Effector CD4-positive, alpha-beta T cell (primary cell): Measurements from ENCODE around the gene MEST.
"Not testable (repeated sequence)": the region's sequence is repeated elsewhere in the genome, so short reads cannot be mapped to it uniquely, and the experiment has no call there.

Experiments
- DNase-seq: peaks from one replicate; pipeline ENCODE4 v3.0.0-alpha.2; 2020
- total RNA-seq: gene quantifications from one replicate; lab custom pipeline; 2026; lab: John Stamatoyannopoulos, UW

MEST gene
- total RNA-seq = 2.1 reads per million, percentile 4 among the genes with 10 or more reads in this experiment

GRCh38 chr7:130491841-130492522 is at the start of gene MEST:
Gene MEST (plus strand): TSS chr7:130492085. CDS start chr7:130492314, 229 bp downstream.
- DNase-seq = no peak

DNA sequence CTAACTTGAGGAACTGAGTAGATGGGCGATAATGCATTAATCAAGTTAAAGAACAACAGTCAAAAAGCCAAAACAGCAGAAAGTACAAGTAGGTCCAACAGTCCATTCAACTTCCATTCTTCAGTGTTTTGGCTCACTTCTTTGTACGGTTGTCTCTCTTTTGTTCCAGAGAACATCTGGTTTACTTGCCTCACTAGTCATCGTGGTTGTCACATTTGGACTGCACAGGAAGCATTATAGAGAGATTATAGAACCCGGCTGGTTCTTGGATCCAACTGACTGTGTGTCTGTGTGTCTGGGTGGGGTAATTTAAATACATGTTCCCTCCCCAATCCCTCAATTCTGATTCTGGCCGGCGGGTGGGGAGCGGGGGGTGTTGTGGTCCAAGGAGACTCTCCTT is 49.3 kb upstream of the MEST start:
- no peak for DNase-seq

- DNase-seq = no peak
Measured at GRCh38 chr7:130444234-130444633, 47.7 kb upstream of the MEST start.

- DNase-seq = no peak
Measured at GRCh38 chr7:130444751-130445407, 47.0 kb upstream of the MEST start.

DNA sequence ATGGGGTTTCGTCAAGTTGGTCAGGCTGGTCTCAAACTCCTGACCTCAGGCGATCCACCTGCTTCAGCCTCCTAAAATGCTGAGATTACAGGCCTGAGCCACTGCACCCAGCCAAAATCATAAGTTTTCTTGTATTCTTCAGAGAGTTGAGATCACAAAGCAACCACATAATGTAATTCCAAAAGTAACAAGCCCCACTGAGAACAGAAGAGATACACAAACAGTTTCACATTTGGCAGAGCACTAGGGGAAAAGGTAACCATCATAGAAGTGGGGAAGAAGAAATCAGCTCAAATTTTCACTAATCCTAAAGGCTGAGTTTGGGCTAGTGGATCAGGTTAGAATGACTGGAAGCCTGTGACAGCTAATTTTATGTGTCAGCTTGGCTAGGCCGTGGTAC is 45.6 kb upstream of the MEST start:
- DNase-seq = no peak

GRCh38 chr7:130451344-130451743 is 40.5 kb upstream of the MEST start:
- DNase-seq = not testable (repeated sequence)

DNA sequence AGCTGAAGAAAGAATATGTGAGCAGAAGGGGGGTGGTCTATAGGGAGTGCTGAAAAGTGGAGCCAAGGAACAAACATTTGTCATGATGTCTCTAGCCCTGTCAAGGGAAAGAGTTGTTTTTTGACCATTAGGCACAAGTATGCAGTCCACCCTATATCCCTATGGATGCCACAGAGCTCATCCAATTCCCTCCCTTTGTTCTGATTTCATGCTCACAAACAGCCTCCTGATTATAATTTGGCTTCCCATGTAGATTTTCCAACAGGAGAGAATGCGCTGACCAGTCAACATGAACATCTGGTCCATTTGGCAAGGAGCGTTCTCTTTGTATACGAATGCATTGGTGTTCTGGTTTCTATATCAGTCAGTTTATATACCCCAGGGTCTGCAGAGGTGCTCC is 38.9 kb upstream of the MEST start:
- DNase-seq = no peak

GRCh38 chr7:130454959-130455358 is 36.9 kb upstream of the MEST start:
- no peak for DNase-seq

GRCh38 chr7:130458257-130458656 is 33.6 kb upstream of the MEST start:
- no peak for DNase-seq

DNA sequence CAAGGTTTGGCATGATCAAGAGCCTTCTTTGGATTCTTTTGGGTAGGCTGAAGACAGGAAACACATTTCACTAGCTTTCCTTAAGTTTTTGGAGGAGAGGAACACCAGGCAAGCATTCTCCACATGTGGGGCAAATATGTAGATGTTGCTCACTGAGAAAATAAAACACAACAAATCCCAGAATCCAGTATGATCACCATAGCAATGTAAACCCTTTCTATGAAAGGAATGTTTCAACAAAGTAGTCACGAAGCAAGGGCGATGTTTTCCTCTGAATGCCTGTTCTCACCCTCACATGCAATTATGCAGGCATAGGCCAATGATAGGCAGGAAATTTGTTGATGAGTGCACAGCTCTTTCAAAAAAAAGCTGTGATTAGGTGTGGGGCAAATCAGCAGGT is 30.6 kb upstream of the MEST start:
- DNase-seq = no peak

GRCh38 chr7:130463553-130464434 is 28.1 kb upstream of the MEST start:
- DNase-seq = no peak

GRCh38 chr7:130468612-130469011 is 23.3 kb upstream of the MEST start:
- no peak for DNase-seq

GRCh38 chr7:130471974-130472373 is 19.9 kb upstream of the MEST start:
- no peak for DNase-seq

DNA sequence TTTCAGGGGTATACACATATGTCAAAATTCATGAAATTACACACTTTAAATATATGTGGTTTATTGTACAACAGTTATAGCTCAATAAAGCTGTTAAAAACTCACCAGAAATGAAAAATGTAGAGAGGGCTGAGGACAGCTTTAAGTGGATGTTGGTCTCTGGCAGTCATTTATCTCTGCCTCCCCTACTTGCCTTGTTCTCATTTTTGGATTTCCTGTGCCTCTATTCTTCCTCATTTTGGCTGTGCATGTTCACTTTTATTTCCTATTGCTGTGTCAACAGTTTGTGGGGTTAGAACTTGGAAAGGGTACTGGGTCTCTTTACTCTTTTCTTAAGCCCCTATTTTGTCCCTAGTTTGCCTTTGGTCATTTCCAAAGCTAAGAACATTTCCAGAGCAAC is 18.6 kb upstream of the MEST start:
- no peak for DNase-seq

GRCh38 chr7:130473876-130474275 is 18.0 kb upstream of the MEST start:
- DNase-seq = no peak

GRCh38 chr7:130475776-130476175 is 16.1 kb upstream of the MEST start:
- DNase-seq = no peak

DNA sequence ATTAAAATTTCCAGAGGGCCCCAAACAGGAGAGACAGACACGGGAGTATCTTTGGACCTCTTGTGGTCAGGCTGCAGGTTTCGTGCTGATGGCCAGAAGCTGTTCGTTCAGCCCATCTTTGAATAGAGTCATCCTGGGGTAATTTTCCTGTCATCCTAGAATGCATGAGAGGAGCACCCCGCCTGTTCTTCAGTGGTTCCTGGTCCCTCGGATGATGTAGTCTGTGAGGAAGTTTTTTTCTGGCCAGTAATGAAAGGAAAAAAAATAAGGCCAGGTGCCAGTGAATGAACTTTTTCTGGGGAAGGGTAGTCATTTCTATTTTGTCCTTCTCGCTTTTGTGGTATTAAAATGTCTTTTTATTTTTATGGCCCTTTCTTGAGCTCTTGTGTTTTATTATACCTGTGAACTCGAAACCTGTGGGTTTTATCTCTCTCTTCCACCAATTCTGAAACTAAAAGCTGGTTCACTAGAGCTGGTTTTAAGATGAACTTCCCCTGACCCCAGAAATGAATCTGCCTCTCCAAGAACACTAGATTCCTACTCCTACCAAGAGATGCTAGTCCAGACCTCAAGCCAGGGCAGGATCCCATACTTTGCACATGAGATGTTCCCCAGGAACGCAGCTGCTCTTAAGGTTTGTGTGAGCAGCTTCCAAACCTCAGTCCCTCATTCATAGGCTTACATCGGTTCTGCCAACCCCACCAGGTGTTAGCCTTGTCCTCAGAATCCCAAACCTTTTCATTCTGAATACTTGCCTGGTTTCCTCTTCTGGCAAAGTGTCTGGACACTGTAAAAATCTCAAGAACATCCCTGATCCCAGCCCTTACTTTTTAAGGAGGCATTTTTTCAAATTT is 15.4 kb upstream of the MEST start:
- DNase-seq = no peak

- DNase-seq = no peak
Measured at GRCh38 chr7:130478991-130479390, 12.9 kb upstream of the MEST start.

DNA sequence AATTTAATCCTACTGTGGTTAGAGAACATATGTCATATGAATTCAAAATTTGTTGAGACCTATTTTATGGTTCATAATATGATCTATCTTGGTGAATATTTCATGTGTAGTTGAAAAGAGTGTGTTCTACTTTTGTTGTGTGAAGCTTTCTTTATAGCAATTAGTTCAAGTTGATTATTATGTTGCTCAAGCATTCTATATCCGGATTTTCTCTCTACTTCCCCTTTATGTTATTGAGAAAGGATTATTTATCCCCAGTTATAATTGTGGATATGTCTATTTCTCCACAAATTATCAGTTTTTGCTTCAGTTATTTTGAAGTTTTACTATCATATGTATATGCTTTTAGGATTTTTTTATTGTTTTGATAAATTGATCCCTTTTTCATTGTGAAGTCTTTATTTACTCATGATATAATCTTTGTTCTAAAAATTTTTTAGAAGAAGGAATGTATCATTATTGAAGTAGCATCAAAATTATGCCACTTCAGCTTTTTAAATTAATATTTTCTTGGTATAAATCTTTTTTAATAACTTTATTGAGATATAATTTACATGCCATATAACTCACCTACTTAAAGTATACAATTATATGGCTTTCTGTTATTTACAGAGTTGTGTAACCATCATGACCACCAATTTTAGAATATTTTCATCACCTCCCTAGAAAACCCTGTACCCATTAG is 12.0 kb upstream of the MEST start:
- no peak for DNase-seq

DNA sequence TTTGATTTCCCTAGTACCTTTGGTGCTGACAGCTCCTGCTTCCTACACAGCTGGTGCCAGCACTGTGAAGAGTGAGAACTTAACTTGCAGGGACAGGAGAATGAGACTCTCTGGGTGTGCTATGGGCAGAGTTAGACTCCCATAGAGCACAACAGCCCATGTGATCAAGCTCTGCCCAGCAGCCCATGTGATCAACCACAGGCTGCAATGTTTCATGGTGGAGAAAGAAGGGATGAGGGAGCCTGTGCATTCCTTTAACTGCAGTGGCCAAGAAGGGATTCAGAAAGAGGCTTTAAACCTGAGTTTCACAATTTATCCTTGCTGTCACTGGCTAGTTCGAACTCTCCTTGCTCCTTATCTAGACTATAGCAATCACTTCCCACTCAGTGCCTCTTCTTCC is 10.0 kb upstream of the MEST start:
- no peak for DNase-seq

- no peak for DNase-seq
Measured at GRCh38 chr7:130483031-130483430, 8.9 kb upstream of the MEST start.

- no peak for DNase-seq
Measured at GRCh38 chr7:130485734-130486113, 6.2 kb upstream of the MEST start.
